DMS 273 (cell line): ENCODE measurements around the gene MPO.

Experiments used
- DNase-seq: peaks from one replicate; lab custom pipeline; 2025; ENCODE audit not compliant: unreplicated experiment; lab: John Stamatoyannopoulos, UW

Gene MPO

GRCh38 chr17:58307468-58308172, 26.9 kb upstream of the MPO start:
- DNase-seq: no peak

DNA sequence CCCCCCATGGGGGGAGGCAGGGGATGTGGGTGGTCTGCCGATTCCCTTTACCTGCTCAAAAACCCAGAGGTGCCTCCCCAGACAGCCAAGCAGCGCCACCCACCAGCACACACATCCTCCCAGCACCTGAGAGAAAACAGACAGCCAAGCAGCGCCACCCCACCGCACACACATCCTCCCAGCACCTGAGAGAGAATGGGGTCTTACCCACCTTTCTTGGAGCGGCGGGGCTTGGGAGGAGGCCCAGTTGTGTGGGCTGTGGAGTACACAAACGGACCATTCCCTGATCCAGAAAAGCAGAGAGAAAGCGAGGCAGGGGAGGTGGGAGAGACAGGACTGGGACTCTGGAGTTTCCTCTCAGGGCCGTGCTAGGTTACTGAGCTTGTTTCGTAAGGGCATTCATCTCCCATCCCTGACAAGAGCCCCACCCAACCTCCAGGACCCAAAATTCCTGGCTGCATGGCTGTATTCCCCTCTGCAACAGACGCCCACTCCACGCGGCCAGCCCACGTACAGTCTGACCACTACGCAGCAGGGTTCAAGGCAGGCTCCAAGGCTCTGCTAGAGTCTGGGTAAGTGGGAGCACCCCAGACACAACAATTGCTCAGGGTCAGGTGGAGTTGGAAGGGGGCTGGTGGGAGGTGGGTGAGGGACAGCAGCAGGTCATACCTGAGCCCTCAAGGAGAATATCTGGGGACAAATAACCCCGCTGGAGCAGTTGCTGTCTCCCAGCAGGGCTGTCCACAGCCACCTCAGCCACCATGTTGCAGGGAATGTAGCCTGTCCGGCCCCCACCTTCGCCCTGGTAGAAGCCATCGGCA, 25.6 kb upstream of the MPO start:
- no peak for DNase-seq

DNA sequence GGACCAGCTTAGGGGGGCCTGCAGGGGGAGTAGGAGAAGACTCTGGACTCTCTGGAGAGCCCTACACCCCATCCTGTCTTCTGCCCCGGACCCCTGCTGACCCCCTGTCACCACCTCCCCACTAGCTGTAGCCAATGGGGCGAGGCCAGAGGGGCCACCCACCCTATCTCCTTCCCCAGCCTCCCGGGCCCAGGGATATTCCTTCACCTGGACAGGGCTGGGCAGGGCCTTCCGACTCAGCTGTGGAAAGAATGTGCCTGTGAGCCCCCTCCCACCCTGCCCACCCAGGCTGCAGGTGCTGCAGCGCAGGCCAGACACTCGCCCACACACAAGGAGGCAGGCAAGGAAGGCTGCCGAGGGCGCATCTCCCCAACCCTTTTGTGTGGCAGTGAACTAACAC, 24.9 kb upstream of the MPO start:
- DNase-seq: no peak

GRCh38 chr17:58304750-58305486, 24.2 kb upstream of the MPO start:
- no peak for DNase-seq

DNA sequence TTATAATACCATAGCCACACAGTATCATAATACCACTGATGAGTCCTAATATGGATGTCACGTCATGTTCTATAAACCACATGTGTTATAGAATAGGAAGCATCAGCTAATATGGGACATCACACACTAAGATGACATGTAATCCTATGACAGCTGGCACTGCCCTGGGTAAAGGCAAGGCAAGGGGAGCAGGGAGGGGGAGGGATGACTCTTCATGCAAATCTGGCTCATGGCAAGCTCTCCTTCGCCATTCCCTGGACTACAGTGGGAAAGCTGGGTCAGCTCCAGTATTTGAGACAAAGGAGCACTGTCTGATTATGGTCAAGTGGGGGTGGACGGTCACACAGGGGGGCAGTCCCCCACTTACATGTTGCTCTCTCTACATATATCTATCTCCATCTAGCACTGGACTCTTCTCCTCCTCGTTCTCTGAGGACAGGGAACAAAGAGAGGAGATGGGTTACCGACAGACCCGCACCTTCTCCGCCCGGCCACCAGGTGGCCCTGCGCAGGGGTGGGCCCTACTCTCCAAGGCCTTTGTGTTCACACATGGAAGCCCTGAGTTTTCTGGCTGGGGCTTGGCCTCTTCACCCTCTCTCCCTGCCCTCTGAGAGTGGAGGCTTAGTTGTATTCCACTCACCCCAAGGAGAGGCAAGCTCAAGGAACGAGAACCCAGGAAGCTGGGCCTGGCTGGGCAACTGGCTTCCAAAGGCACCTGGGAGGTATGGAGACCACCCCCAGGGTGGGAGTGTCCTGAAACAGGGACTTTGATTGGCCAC, 23.4 kb upstream of the MPO start:
- DNase-seq: peak; percentile 85

GRCh38 chr17:58302919-58303585, 22.3 kb upstream of the MPO start:
- no peak for DNase-seq

GRCh38 chr17:58302171-58302918, 21.6 kb upstream of the MPO start:
- no peak for DNase-seq

- no peak for DNase-seq
Observed at GRCh38 chr17:58301504-58302150, 20.9 kb upstream of the MPO start.

DNA sequence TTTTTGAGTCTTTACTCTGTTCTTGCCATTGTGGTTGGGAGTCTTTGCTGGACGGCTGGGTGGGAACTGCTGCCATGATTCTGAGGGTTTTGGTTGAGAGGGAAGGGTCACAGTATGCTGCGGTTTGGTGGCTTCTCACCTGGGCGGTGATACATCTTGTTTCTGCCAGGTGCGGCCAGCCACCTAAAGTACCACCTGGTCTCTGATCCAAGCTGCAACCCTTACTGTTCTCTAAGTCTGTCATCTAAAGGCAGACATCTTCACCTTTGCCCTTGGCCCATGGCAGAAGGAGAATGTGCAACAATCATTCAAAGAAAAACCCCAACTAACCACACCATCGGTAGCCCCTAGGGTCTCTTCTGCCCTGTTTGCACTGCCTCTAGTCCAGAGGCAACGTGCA, 19.6 kb upstream of the MPO start:
- DNase-seq: no peak

- DNase-seq: no peak
Observed at GRCh38 chr17:58294034-58294433, 13.3 kb upstream of the MPO start.

DNA sequence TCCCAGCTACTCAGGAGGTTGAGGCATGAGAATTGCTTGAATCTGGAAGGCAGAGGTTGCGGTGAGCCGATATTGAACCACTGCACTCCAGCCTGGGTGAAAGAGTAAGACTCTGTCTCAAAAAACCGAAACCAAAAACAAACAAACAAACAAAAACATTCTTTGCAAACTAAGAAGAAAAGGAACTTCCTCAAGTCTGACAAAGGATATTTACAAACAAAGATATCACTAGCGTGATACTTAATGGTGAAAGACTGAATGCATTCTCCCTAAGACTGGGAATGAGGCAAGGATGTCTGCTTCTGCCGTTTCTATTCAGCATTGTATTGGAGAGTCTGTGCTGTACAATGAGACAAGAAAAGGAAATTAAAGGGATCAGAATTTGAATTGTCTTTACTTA, 10.5 kb upstream of the MPO start:
- no peak for DNase-seq

GRCh38 chr17:58289869-58290268, 9.1 kb upstream of the MPO start:
- peak; percentile 36 for DNase-seq

- no peak for DNase-seq
Observed at GRCh38 chr17:58285422-58285810, 4.7 kb upstream of the MPO start.

DNA sequence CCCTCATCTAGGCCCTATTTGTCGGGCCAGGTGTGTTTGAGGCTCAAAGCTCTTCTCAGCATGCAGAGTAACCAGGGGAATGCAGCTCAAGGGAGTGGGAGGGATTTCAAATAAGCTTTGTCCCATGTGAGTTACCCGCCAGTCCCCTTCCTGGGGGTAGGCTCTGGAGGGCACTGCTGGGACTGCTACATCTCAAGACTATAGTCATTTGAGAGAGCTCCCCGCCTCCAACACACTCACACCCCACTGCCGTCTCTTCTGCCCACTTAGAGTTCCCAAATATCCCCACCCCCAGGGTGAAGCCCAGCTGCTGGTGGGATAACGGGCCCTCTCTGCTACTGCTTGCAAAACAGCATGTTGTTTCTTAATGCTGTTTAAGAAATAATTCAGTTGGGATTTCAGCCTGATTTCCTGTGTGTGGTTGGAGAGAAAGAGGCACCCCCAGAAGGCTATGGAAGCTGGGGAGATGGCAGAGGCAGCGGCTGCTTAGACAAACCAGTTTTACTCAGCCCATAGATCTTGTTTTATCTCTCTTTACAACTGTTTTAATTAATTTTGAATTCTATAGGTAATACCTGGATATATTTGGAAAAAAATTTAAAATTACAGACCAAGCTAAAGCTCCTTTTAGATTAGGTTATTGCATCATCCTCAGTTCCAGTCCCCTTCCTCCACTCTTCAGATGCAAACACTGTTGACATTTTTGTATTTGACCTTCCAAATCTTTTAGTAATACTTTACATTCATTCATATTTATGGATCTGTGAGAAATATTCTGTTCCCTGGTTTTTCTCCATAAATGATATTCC, 4.1 kb upstream of the MPO start:
- DNase-seq: no peak

DNA sequence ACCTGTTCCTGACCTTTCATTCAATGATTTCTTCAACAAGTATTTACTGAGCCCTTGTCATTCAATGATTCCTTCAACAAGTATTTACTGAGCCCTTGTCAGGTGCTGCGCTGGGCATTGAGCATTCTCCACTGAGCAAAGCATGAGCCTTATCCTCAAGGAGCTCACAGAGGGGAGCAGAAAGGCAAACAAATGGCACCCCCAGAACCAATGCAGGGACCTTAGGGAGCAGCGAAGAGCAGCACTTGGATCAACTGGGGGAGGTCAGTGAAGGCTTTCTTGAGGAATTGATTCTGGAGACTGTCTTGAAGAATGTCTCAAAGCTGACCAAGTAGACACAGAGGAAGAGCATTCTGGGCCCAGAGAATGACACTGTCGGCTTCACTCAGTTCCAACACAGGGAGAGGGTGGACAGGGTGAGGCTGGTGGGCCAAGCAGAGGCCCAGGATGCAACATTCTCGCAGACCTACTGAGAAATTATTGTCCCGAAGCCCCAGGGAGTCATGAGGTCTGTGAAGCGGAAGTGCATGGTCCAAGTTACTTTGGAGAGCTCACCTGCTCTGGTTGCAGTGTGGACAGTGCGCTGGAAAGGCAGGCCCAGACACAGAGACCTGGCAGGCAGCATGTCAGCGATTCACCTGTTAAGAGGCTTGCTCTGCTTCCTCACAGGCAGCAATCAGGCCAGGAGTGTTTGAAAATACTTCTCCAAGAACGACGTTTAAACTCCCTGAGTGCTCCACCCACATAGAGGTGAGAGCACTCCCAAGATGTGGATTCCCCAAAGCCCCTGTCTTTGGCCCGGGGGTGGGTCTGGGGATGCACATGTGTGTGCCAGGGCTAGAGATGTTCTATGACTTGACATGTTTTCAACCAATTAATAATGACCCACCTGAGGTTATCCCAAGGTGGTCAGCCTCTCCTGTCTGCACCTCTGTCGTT, 3.2 kb upstream of the MPO start:
- DNase-seq: no peak

DNA sequence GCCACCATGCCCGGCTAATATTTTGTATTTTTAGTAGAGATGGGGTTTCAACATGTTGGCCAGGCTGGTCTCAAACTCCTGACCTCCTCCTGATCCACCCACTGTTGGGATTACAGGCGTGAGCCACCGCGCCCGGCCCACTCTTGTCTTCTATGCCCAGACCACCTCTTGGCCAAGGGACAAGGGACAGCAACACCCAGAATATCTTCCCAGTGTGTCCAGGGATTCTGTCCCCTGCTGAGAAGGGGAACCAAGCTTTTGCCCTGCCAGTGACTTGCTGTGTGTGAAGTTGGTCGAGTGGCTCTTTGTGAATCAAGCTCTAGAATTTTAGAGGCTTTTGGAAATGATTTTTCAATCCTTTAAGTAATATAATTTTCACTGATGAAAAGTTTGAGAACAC, 1.7 kb upstream of the MPO start:
- no peak for DNase-seq

DNA sequence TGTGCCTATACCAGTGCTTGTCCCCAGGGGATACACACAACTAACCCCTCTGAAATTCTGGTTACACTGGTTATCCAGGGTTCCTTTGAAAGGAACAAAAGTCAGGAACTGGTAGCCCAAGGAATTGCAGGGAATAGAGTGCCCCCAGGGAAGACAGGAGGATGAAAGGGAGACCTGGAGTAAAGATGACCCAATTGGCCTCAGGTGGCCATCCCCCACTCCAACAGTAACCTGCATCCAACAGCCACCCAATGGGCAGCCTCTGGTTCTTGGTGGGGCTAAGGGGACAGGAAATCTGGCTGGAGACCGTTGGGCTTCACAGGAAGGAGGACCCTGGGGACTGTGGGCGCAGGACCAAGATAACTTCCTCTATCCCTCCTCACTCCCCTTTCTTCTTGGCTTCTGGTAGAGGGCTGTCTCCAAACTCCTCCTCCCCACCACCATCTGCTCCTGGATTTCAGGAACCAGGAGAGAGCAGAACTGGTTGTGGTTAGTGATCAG, 826 bp upstream of the MPO start:
- peak; percentile 77 for DNase-seq
